Measurements from ENCODE around the gene DUSP22.

DNA sequence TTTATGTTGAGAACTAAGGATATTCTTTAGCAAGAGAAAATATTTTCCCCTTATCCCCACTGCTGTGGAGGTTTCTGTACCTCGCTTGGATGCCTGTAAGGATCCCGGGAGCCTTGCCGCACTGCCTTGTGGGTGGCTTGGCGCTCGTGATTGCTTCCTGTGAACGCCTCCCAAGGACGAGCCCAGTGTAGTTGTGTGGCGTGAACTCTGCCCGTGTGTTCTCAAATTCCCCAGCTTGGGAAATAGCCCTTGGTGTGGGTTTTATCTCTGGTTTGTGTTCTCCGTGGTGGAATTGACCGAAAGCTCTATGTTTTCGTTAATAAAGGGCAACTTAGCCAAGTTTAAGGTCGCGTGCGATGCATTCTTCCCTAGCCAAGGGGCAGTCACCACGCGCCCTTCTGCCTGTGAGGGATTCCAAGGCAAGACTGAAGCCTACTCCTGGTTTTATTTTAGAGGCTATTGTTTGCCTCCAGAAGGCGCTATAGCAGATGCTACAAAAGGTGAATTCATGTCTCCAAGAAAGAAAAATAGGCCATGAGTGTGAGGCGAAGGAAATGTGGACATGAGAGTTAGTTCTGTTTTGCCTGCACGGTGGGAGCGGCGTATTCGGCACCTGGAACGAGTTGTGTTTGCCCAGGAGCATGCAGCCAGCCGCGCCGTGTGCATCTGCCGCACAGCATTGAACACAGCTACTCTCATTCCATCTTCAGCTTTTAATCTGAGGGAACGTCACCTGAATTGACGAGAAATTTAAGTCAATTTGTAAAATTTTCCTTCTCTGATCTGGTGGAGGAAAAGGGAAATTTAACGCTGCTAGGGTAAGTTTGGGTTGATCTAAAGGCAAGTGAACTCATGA lies 59.0 kb downstream of the DUSP22 start:
- TF ChIP-seq POLR2AphosphoS5 (IDR thresholded peaks at IDR 0.05; ENCODE audit: low read depth, low read length) (no peak), POLR2A (IDR thresholded peaks at IDR 0.05; ENCODE audit: low read depth, low read length) (no peak)
